ENCODE data around the gene SPAG6. TPM values are rescaled to one million over a fixed set of nuclear protein-coding genes. Genes with fewer than 3 reads are reported as not detected.

Gene SPAG6
- total and polyA plus RNA-seq, 4 donors = 0.23 TPM; not detected in 3

DNA sequence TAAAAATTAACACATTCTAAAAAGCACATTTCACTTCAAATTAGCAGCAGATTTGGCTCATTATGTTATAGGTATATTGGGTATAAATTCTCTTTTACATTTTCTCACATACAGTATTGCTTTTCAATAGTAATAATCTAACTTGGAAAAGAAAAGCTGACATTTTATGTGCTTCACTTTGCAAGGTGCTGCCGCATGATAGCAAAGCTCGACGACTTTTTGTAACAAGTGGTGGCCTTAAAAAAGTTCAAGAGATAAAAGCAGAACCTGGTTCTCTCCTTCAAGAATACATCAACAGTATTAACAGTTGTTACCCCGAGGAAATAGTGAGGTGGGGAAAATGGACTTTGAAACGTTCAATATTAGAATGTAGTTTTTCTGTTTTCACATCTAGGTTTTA, 65.5 kb downstream of the SPAG6 start:
- no peak overlapping the region for H3K27ac ChIP-seq (ENCODE audit: low read depth in 1 of 2, low read length in 2 of 2)
- H3K27me3 ChIP-seq (ENCODE audit: control insufficient read depth in 4 of 4, insufficient read depth in 4 of 4, low read length in 3 of 4) = no peaks in the 10 kb centered on the region
- TF ChIP-seq FOXA1 (IDR thresholded peaks at IDR 0.05) (no peak), YY1 (IDR thresholded peaks at IDR 0.05) (no peak), RXRA (IDR thresholded peaks at IDR 0.05) (no peak), HNF4G (IDR thresholded peaks at IDR 0.05) (no peak)
- TF ChIP-seq, protein P1, sequence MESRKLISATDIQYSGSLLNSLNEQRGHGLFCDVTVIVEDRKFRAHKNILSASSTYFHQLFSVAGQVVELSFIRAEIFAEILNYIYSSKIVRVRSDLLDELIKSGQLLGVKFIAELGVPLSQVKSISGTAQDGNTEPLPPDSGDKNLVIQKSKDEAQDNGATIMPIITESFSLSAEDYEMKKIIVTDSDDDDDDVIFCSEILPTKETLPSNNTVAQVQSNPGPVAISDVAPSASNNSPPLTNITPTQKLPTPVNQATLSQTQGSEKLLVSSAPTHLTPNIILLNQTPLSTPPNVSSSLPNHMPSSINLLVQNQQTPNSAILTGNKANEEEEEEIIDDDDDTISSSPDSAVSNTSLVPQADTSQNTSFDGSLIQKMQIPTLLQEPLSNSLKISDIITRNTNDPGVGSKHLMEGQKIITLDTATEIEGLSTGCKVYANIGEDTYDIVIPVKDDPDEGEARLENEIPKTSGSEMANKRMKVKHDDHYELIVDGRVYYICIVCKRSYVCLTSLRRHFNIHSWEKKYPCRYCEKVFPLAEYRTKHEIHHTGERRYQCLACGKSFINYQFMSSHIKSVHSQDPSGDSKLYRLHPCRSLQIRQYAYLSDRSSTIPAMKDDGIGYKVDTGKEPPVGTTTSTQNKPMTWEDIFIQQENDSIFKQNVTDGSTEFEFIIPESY (IDR thresholded peaks at IDR 0.05) = no peak
- TF ChIP-seq, protein P2, sequence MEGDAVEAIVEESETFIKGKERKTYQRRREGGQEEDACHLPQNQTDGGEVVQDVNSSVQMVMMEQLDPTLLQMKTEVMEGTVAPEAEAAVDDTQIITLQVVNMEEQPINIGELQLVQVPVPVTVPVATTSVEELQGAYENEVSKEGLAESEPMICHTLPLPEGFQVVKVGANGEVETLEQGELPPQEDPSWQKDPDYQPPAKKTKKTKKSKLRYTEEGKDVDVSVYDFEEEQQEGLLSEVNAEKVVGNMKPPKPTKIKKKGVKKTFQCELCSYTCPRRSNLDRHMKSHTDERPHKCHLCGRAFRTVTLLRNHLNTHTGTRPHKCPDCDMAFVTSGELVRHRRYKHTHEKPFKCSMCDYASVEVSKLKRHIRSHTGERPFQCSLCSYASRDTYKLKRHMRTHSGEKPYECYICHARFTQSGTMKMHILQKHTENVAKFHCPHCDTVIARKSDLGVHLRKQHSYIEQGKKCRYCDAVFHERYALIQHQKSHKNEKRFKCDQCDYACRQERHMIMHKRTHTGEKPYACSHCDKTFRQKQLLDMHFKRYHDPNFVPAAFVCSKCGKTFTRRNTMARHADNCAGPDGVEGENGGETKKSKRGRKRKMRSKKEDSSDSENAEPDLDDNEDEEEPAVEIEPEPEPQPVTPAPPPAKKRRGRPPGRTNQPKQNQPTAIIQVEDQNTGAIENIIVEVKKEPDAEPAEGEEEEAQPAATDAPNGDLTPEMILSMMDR (IDR thresholded peaks at IDR 0.05; ENCODE audit: low read depth, low read length, missing input control) = no peak
- H3K4me3 ChIP-seq (ENCODE audit: low read depth in 1 of 3, low read length in 3 of 3) = no peak overlapping the region
- H3K9me3 ChIP-seq (ENCODE audit: control insufficient read depth in 4 of 4, low read length in 3 of 4) = no peaks in the 10 kb centered on the region
- no peak overlapping the region for H3K9ac ChIP-seq (ENCODE audit: low read depth in 1 of 2, low read length in 2 of 2)
- no peaks in the 10 kb centered on the region for H3K36me3 ChIP-seq (ENCODE audit: control insufficient read depth in 4 of 4, insufficient read depth in 3 of 4, low read depth in 1 of 4, low read length in 3 of 4)
- H3K4me1 ChIP-seq (ENCODE audit: control insufficient read depth in 4 of 4, insufficient read depth in 4 of 4, low read length in 3 of 4) = peaks cover 0 to 1% (median 0%) of the 10 kb centered on the region in 4 donors
- WGBS = 73% methylated on average over 5 of the region's 5 CpGs
- no peak for DNase-seq (ENCODE audit: low spot score)

DNA sequence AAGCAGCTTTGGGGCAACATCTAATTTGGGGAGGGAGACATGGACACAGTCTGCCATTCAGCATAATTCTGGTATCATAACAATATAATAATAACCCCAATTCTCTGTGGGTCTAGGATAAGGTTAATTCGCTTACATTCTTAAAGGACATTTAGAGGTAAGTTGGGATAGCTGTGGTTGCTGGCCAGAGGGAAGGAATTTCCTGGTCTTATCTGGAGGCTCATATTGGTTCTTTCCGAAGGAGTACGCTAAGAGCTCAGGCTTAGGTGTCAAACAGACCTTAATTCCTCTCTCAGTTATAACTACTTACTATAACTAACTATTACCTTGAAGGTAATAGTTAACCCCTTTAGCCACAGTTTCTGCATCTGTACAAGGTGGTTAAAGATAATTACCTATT, 68.8 kb downstream of the SPAG6 start:
- Histone ChIP-seq H3K27me3 (ENCODE audit: control insufficient read depth in 4 of 4, insufficient read depth in 4 of 4, low read length in 3 of 4) (no peaks in the 10 kb centered on the region), H3K4me3 (ENCODE audit: low read depth in 1 of 3, low read length in 3 of 3) (no peak overlapping the region), H3K9me3 (ENCODE audit: control insufficient read depth in 4 of 4, low read length in 3 of 4) (no peaks in the 10 kb centered on the region), H3K27ac (ENCODE audit: low read depth in 1 of 2, low read length in 2 of 2) (no peak overlapping the region), H3K36me3 (ENCODE audit: control insufficient read depth in 4 of 4, insufficient read depth in 3 of 4, low read depth in 1 of 4, low read length in 3 of 4) (no peaks in the 10 kb centered on the region), H3K4me1 (ENCODE audit: control insufficient read depth in 4 of 4, insufficient read depth in 4 of 4, low read length in 3 of 4) (peaks cover 0 to 1% (median 0%) of the 10 kb centered on the region in 4 donors), H3K9ac (ENCODE audit: low read depth in 1 of 2, low read length in 2 of 2) (no peak overlapping the region)
- WGBS = 97% methylated on average over 3 of the region's 3 CpGs
- DNase-seq (ENCODE audit: low spot score) = no peak
- no peak for TF ChIP-seq ATF3 (IDR thresholded peaks at IDR 0.05)
- TF ChIP-seq, protein P3, sequence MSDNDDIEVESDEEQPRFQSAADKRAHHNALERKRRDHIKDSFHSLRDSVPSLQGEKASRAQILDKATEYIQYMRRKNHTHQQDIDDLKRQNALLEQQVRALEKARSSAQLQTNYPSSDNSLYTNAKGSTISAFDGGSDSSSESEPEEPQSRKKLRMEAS (IDR thresholded peaks at IDR 0.05) = no peak
- TF ChIP-seq, protein P2 (IDR thresholded peaks at IDR 0.05; ENCODE audit: low read depth, low read length, missing input control) = no peak
- TF ChIP-seq RXRA (IDR thresholded peaks at IDR 0.05) = no peak
- no peak for TF ChIP-seq HNF4A (conservative IDR thresholded peaks at IDR 0.05)
- TF ChIP-seq HNF4G (IDR thresholded peaks at IDR 0.05) = no peak
- TF ChIP-seq FOXA1 (IDR thresholded peaks at IDR 0.05) = no peak
- TF ChIP-seq RAD21 (IDR thresholded peaks at IDR 0.05) = no peak
- TF ChIP-seq, protein P1 (IDR thresholded peaks at IDR 0.05) = no peak
- TF ChIP-seq, protein P4, sequence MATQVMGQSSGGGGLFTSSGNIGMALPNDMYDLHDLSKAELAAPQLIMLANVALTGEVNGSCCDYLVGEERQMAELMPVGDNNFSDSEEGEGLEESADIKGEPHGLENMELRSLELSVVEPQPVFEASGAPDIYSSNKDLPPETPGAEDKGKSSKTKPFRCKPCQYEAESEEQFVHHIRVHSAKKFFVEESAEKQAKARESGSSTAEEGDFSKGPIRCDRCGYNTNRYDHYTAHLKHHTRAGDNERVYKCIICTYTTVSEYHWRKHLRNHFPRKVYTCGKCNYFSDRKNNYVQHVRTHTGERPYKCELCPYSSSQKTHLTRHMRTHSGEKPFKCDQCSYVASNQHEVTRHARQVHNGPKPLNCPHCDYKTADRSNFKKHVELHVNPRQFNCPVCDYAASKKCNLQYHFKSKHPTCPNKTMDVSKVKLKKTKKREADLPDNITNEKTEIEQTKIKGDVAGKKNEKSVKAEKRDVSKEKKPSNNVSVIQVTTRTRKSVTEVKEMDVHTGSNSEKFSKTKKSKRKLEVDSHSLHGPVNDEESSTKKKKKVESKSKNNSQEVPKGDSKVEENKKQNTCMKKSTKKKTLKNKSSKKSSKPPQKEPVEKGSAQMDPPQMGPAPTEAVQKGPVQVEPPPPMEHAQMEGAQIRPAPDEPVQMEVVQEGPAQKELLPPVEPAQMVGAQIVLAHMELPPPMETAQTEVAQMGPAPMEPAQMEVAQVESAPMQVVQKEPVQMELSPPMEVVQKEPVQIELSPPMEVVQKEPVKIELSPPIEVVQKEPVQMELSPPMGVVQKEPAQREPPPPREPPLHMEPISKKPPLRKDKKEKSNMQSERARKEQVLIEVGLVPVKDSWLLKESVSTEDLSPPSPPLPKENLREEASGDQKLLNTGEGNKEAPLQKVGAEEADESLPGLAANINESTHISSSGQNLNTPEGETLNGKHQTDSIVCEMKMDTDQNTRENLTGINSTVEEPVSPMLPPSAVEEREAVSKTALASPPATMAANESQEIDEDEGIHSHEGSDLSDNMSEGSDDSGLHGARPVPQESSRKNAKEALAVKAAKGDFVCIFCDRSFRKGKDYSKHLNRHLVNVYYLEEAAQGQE (IDR thresholded peaks at IDR 0.05) = no peak

Data from liver (tissue), 9 donors.